LoVo (cell line): ENCODE data around the gene MSRB2.

Experiments
- DNase-seq: peaks from one replicate; pipeline ENCODE4 v3.0.0-alpha.2; 2016; ENCODE audit warnings: low spot score

MSRB2 gene

GRCh38 chr10:23111517-23112286 lies 16.3 kb downstream of the MSRB2 start:
- no peak for DNase-seq

GRCh38 chr10:23114228-23114850 lies 19.0 kb downstream of the MSRB2 start:
- DNase-seq = no peak

GRCh38 chr10:23116486-23117205 lies 21.3 kb downstream of the MSRB2 start:
- no peak for DNase-seq

GRCh38 chr10:23120001-23120934 lies 24.9 kb downstream of the MSRB2 start:
- DNase-seq = no peak

GRCh38 chr10:23121135-23121534 lies 25.8 kb downstream of the MSRB2 start:
- no peak for DNase-seq

GRCh38 chr10:23136462-23136861 lies 41.1 kb downstream of the MSRB2 start:
- DNase-seq = no peak

- DNase-seq = no peak
These were observed 44.3 kb downstream of the MSRB2 start for GRCh38 chr10:23139677-23140076.

- DNase-seq = no peak
These were observed 46.6 kb downstream of the MSRB2 start for GRCh38 chr10:23141995-23142394.

- DNase-seq = no peak
These were observed 50.9 kb downstream of the MSRB2 start for GRCh38 chr10:23146258-23146657.

GRCh38 chr10:23147035-23147434 lies 51.7 kb downstream of the MSRB2 start:
- DNase-seq = no peak

- DNase-seq = no peak
These were observed 52.8 kb downstream of the MSRB2 start for GRCh38 chr10:23148214-23148613.

- DNase-seq = no peak
These were observed 54.7 kb downstream of the MSRB2 start for GRCh38 chr10:23150091-23150490.

- no peak for DNase-seq
These were observed 55.2 kb downstream of the MSRB2 start for GRCh38 chr10:23150610-23151009.

- no peak for DNase-seq
These were observed 55.7 kb downstream of the MSRB2 start for GRCh38 chr10:23151071-23151470.

GRCh38 chr10:23155169-23155568 lies 59.8 kb downstream of the MSRB2 start:
- DNase-seq = no peak

GRCh38 chr10:23156447-23157150 lies 61.2 kb downstream of the MSRB2 start:
- DNase-seq = no peak

- DNase-seq = no peak
These were observed 61.9 kb downstream of the MSRB2 start for GRCh38 chr10:23157239-23157681.

- peak; percentile 15 for DNase-seq
These were observed 62.5 kb downstream of the MSRB2 start for GRCh38 chr10:23157691-23158369.

GRCh38 chr10:23158370-23158769 lies 63.0 kb downstream of the MSRB2 start:
- DNase-seq = peak; percentile 60

- DNase-seq = no peak
These were observed 76.0 kb downstream of the MSRB2 start for GRCh38 chr10:23171232-23171876.
